Breast epithelium (tissue), 3 donors: ENCODE data around the gene CDYL.

Experiments
- POLR2AphosphoS5 ChIP-seq, 3 donors: sonication (generic); formaldehyde crosslinking; IDR thresholded peaks; one replicate each; pipeline ENCODE4 v1.6.1; 2017; ENCODE audit warnings: antibody characterized with exemption in 3 of 3
- TF ChIP-seq, protein P1 (sequence below), 3 donors: fragments of 450-650 bp; IDR thresholded peaks; one replicate each; pipeline ENCODE4 v1.5.1; 2016 to 2017; ENCODE audit warnings: antibody characterized with exemption in 3 of 3, mild to moderate bottlenecking in 3 of 3, moderate library complexity in 3 of 3

DNA sequence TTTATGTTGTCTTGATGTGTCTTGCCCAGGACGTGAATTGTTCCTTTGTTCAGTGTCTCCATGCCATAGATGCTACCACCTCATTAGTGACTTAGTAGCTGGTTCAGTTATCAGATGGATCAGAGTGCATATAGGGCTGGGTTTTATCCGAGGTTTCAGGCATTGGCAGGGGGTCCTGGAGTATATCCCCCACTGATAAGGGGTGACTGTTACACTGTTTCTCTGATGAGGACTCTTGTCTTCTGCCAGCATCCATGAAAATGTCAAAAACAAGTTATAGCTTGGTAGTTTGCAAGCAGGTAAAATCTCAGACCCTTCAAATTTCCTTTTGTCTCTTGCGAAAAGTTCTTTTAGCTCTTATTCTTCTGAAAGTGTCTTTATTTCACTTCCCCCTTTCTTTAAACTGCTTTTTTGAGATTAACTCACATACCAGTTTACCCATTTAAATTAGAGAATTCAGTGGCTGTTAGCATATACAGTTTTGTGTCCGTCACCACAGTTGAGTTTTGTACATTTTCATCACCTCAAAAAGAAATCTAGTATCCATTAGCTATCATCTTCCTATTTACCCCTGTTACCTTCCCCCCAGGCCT lies 109.2 kb downstream of the CDYL start:
- TF ChIP-seq POLR2AphosphoS5 (IDR thresholded peaks at IDR 0.05), result no peak
- TF ChIP-seq, protein P1, sequence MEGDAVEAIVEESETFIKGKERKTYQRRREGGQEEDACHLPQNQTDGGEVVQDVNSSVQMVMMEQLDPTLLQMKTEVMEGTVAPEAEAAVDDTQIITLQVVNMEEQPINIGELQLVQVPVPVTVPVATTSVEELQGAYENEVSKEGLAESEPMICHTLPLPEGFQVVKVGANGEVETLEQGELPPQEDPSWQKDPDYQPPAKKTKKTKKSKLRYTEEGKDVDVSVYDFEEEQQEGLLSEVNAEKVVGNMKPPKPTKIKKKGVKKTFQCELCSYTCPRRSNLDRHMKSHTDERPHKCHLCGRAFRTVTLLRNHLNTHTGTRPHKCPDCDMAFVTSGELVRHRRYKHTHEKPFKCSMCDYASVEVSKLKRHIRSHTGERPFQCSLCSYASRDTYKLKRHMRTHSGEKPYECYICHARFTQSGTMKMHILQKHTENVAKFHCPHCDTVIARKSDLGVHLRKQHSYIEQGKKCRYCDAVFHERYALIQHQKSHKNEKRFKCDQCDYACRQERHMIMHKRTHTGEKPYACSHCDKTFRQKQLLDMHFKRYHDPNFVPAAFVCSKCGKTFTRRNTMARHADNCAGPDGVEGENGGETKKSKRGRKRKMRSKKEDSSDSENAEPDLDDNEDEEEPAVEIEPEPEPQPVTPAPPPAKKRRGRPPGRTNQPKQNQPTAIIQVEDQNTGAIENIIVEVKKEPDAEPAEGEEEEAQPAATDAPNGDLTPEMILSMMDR (IDR thresholded peaks at IDR 0.05), result no peak
